Measurements from ENCODE around the gene ZNF385D. TPM values are rescaled to one million over a fixed set of nuclear protein-coding genes. Genes with fewer than 3 reads are reported as not detected.

ZNF385D gene
- total RNA-seq, 2 experiments from 2014 or later = not detected

- Mint-ChIP-seq H3K36me3 (ENCODE audit: low read depth) (no peaks in the 10 kb centered on the region), H3K27me3 (no peaks in the 10 kb centered on the region), H3K4me1 (ENCODE audit: low read depth) (no peaks in the 10 kb centered on the region), H3K9me3 (peaks cover 14% of the 10 kb centered on the region), H3K27ac (no peak overlapping the region), H3K4me3 (no peak overlapping the region)
- ATAC-seq = no peak
- intact Hi-C loops (cut with micrococcal nuclease) = no loop called here
- DNase-seq = no peak
- POLR2A ChIA-PET = no interaction called here
- CTCF ChIA-PET = no interaction called here
- no peak for TF ChIP-seq CTCF (IDR thresholded peaks at IDR 0.05)
These were observed 345.0 kb downstream of the ZNF385D start for GRCh38 chr3:21405671-21406667.

GRCh38 chr3:21398461-21398860, 352.5 kb downstream of the ZNF385D start:
- intact Hi-C loops (cut with micrococcal nuclease) = no loop called here
- peaks cover 15% of the 10 kb centered on the region for H3K9me3 Mint-ChIP-seq
- H3K36me3 Mint-ChIP-seq (ENCODE audit: low read depth) = no peaks in the 10 kb centered on the region
- no peak overlapping the region for H3K27ac Mint-ChIP-seq
- ChIA-PET CTCF (no interaction called here), POLR2A (no interaction called here)
- no peak for TF ChIP-seq CTCF (IDR thresholded peaks at IDR 0.05)
- H3K4me1 Mint-ChIP-seq (ENCODE audit: low read depth) = no peaks in the 10 kb centered on the region
- no peak overlapping the region for H3K4me3 Mint-ChIP-seq
- no peak for DNase-seq
- H3K27me3 Mint-ChIP-seq = no peaks in the 10 kb centered on the region
- ATAC-seq = no peak

GRCh38 chr3:21393683-21394311, 357.2 kb downstream of the ZNF385D start:
- Mint-ChIP-seq H3K27me3 (no peaks in the 10 kb centered on the region), H3K9me3 (peaks cover 3% of the 10 kb centered on the region), H3K4me3 (no peak overlapping the region), H3K36me3 (ENCODE audit: low read depth) (no peaks in the 10 kb centered on the region), H3K4me1 (ENCODE audit: low read depth) (no peaks in the 10 kb centered on the region), H3K27ac (no peak overlapping the region)
- ChIA-PET POLR2A (no interaction called here), CTCF (no interaction called here)
- TF ChIP-seq CTCF (IDR thresholded peaks at IDR 0.05) = no peak
- ATAC-seq (no peak), DNase-seq (no peak)
- intact Hi-C loops (cut with micrococcal nuclease) = no loop called here

GRCh38 chr3:21392526-21392925, 358.5 kb downstream of the ZNF385D start:
- no peaks in the 10 kb centered on the region for H3K36me3 Mint-ChIP-seq (ENCODE audit: low read depth)
- H3K4me3 Mint-ChIP-seq = no peak overlapping the region
- intact Hi-C loops (cut with micrococcal nuclease) = no loop called here
- DNase-seq = no peak
- ChIA-PET CTCF (no interaction called here), POLR2A (no interaction called here)
- H3K9me3 Mint-ChIP-seq = peaks cover 7% of the 10 kb centered on the region
- ATAC-seq = no peak
- H3K27me3 Mint-ChIP-seq = no peaks in the 10 kb centered on the region
- TF ChIP-seq CTCF (IDR thresholded peaks at IDR 0.05) = no peak
- H3K27ac Mint-ChIP-seq = no peak overlapping the region
- H3K4me1 Mint-ChIP-seq (ENCODE audit: low read depth) = no peaks in the 10 kb centered on the region

DNA sequence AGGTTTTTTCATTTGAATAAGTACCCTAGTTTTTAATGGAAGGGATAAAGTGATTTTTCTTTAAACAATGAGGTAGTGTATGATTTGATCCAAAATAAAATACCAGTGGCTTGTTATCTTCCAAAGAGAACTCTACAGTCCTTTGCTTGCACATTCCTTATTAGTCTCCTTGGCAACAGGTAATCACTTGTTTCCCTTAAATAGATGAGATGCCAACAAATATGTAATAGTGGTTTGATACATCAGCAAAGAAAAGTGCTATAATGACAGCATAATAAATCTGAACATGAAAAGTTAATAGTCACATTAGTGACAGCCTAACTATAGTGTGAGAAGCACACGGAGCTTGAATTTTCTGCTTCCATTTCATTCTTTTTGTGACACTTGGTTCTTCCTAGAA, 360.2 kb downstream of the ZNF385D start:
- CTCF ChIA-PET = no interaction called here
- intact Hi-C loops (cut with micrococcal nuclease) = no loop called here
- Mint-ChIP-seq H3K4me1 (ENCODE audit: low read depth) (no peaks in the 10 kb centered on the region), H3K4me3 (no peak overlapping the region), H3K9me3 (peaks cover 12% of the 10 kb centered on the region), H3K36me3 (ENCODE audit: low read depth) (no peaks in the 10 kb centered on the region), H3K27ac (no peak overlapping the region), H3K27me3 (no peaks in the 10 kb centered on the region)
- POLR2A ChIA-PET = no interaction called here
- ATAC-seq (no peak), DNase-seq (no peak)
- TF ChIP-seq CTCF (IDR thresholded peaks at IDR 0.05) = no peak

Measured in activated CD8-positive, alpha-beta T cell treated with anti-CD3 and anti-CD28 coated beads for 36 hours (primary cell).